KMS-11 (cell line): ENCODE data around the gene NCAPD2.
"Not testable (repeated sequence)": the region's sequence is repeated elsewhere in the genome, so short reads cannot be mapped to it uniquely, and the experiment has no call there.

Experiments used
- H2AFZ ChIP-seq: fragments of 200-600 bp; sonication (generic); 2 replicates; pipeline ENCODE4 v1.6.1; 2016; ENCODE audit warnings: antibody characterized with exemption, mixed run types, low read depth
- H3K27ac ChIP-seq: fragments of 200-600 bp; sonication (generic); 2 replicates; pipeline ENCODE4 v1.6.1; 2016; ENCODE audit warnings: mild to moderate bottlenecking, mixed run types
- H3K27me3 ChIP-seq: fragments of 200-600 bp; sonication (generic); 2 replicates; pipeline ENCODE4 v1.6.1; 2017; ENCODE audit warnings: mild to moderate bottlenecking, low read depth, mixed run types, moderate library complexity; ENCODE audit not compliant: insufficient read depth
- H3K36me3 ChIP-seq: fragments of 200-600 bp; sonication (generic); 2 replicates; pipeline ENCODE4 v1.6.1; 2017; ENCODE audit warnings: mild to moderate bottlenecking, mixed run types; ENCODE audit not compliant: insufficient read depth
- H3K4me1 ChIP-seq: fragments of 200-600 bp; sonication (generic); 2 replicates; pipeline ENCODE4 v1.6.1; 2016; ENCODE audit warnings: mild to moderate bottlenecking, low read depth, mixed run types; ENCODE audit not compliant: poor library complexity, severe bottlenecking
- H3K4me2 ChIP-seq: fragments of 200-600 bp; sonication (generic); 2 replicates; pipeline ENCODE4 v1.7.0; 2016; ENCODE audit warnings: mild to moderate bottlenecking, mixed run types
- H3K4me3 ChIP-seq: fragments of 200-600 bp; sonication (generic); IDR thresholded peaks from 2 replicates; pipeline ENCODE4 v1.6.1; 2017; ENCODE audit warnings: low read depth, low read length, mixed read lengths; ENCODE audit not compliant: insufficient read depth
- H3K79me2 ChIP-seq: fragments of 200-600 bp; sonication (generic); 2 replicates; pipeline ENCODE4 v1.6.1; 2016; ENCODE audit warnings: low read depth, mixed run types; ENCODE audit not compliant: insufficient read depth
- H3K9ac ChIP-seq: fragments of 200-600 bp; sonication (generic); 2 replicates; pipeline ENCODE4 v1.6.1; 2016; ENCODE audit warnings: mild to moderate bottlenecking, mixed run types
- H4K20me1 ChIP-seq: fragments of 200-600 bp; sonication (generic); 2 replicates; pipeline ENCODE4 v1.6.1; 2016; ENCODE audit warnings: mild to moderate bottlenecking, mixed run types; ENCODE audit not compliant: insufficient read depth
- CTCF ChIP-seq: fragments of 200-600 bp; sonication (generic); conservative IDR thresholded peaks from 2 replicates; pipeline ENCODE4 v1.6.1; 2017; ENCODE audit warnings: low read depth, mild to moderate bottlenecking, antibody characterized with exemption, low read length, moderate library complexity, mixed read lengths

The NCAPD2 gene

GRCh38 chr12:6556857-6557256 is 63.0 kb downstream of the NCAPD2 start:
- Histone ChIP-seq H3K4me2 (no peak overlapping the region), H3K27me3 (no peaks in the 10 kb centered on the region), H3K4me1 (peaks cover 4% of the 10 kb centered on the region), H3K36me3 (no peaks in the 10 kb centered on the region; the same call in 1 of the 2 replicates), H2AFZ (no peak overlapping the region), H3K4me3 (no peak overlapping the region), H4K20me1 (no peaks in the 10 kb centered on the region), H3K9ac (no peak overlapping the region), H3K79me2 (peaks cover 7% of the 10 kb centered on the region), H3K27ac (no peak overlapping the region)
- no peak for TF ChIP-seq CTCF

DNA sequence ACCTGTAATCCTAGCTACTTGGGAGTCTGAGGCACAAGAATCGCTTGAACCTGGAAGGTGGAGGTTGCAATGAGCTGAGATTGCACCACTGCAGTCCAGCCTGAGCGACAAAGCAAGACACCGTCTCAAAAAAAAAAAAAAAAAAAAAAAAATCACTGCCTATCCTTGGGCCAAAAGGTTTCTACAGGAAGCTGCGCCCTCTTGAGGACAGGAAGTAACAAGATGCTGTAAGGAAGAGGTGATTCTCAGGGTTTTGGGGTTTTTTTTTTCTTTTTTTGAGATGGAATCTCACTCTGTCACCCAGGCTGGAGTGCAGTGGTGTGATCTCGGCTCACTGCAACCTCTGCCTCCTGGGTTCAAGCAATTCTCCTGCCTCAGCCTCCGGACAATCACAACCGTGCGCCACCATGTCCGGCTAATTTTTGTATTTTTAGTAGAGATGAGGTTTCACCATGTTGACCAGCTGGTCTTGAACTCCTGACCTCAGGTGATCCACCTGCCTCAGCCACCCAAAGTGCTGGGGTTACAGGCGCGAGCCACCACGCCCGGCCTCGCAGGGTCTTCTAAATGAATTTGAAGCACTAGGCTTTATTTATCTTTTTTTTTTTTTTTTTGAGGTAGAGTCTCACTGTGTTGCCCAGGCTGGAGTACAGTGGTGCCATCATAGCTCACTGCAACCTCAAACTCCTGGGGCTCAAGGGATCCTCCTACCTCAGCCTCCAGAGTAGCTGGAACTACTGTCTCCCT is 64.3 kb downstream of the NCAPD2 start:
- H3K4me1 ChIP-seq, H3K36me3 ChIP-seq, H4K20me1 ChIP-seq, H3K9ac ChIP-seq, H3K27me3 ChIP-seq, H3K27ac ChIP-seq, H3K4me3 ChIP-seq, H2AFZ ChIP-seq, H3K4me2 ChIP-seq: not testable (repeated sequence)
- peaks cover 14% of the 10 kb centered on the region for H3K79me2 ChIP-seq
- TF ChIP-seq CTCF = peak; percentile 45

GRCh38 chr12:6559500-6559899 is 65.6 kb downstream of the NCAPD2 start:
- H3K4me1 ChIP-seq = peaks cover 4% of the 10 kb centered on the region

GRCh38 chr12:6560501-6561205 is 66.8 kb downstream of the NCAPD2 start:
- Histone ChIP-seq H4K20me1 (no peaks in the 10 kb centered on the region), H2AFZ (no peak overlapping the region), H3K27ac (no peak overlapping the region), H3K79me2 (peaks cover 12% of the 10 kb centered on the region; the same call in 1 of the 2 replicates), H3K9ac (no peak overlapping the region), H3K4me3 (no peak overlapping the region), H3K4me2 (no peak overlapping the region), H3K27me3 (no peaks in the 10 kb centered on the region), H3K36me3 (peaks cover 4% of the 10 kb centered on the region; the same call in 1 of the 2 replicates), H3K4me1 (no peaks in the 10 kb centered on the region)
- TF ChIP-seq CTCF = no peak

More at GRCh38 chr12:6559500-6559899, 65.6 kb downstream of the NCAPD2 start:
- TF ChIP-seq CTCF = no peak
- no peak overlapping the region for H3K4me2 ChIP-seq
- H3K79me2 ChIP-seq = peaks cover 11% of the 10 kb centered on the region
- no peak overlapping the region for H3K27ac ChIP-seq
- no peaks in the 10 kb centered on the region; the same call in 1 of the 2 replicates for H3K36me3 ChIP-seq
- no peaks in the 10 kb centered on the region for H4K20me1 ChIP-seq
- H3K9ac ChIP-seq = no peak overlapping the region
- no peak overlapping the region for H3K4me3 ChIP-seq
- no peak overlapping the region for H2AFZ ChIP-seq
- no peaks in the 10 kb centered on the region for H3K27me3 ChIP-seq
